NCI-H510A treated with DMSO at 0.1 percent for 48 hours (cell line): ENCODE results near the gene LHX4.
"Not testable (repeated sequence)": the region's sequence is repeated elsewhere in the genome, so short reads cannot be mapped to it uniquely, and the experiment has no call there.

ENCODE experiments used
- DNase-seq: peaks from one replicate; lab custom pipeline; 2025; lab: John Stamatoyannopoulos, UW

Gene LHX4

GRCh38 chr1:180197231-180197630, 32.8 kb upstream of the LHX4 start:
- no peak for DNase-seq

- DNase-seq = no peak
Measured at GRCh38 chr1:180198196-180198595, 31.9 kb upstream of the LHX4 start.

DNA sequence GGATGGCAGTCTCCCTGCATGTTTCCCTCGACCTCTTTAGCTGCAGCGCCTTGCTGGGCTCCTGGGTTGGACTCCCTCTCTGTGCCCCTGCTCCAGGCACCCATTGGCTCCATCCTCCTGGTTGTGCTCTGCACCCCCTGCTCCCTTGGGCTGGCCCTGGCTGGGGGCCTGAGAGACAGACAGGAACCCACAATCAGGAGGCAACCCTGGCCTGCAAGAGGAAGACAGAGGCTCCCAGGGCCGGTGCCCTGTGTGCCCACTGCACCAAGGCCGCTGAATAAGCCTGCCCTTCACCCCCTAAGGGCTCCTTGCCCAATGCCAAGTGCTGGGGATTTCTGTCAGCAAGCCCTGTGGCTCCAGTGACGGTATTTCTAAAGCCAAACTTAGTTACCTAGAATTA, 31.5 kb upstream of the LHX4 start:
- DNase-seq = no peak

GRCh38 chr1:180199018-180199417, 31.0 kb upstream of the LHX4 start:
- DNase-seq = no peak

DNA sequence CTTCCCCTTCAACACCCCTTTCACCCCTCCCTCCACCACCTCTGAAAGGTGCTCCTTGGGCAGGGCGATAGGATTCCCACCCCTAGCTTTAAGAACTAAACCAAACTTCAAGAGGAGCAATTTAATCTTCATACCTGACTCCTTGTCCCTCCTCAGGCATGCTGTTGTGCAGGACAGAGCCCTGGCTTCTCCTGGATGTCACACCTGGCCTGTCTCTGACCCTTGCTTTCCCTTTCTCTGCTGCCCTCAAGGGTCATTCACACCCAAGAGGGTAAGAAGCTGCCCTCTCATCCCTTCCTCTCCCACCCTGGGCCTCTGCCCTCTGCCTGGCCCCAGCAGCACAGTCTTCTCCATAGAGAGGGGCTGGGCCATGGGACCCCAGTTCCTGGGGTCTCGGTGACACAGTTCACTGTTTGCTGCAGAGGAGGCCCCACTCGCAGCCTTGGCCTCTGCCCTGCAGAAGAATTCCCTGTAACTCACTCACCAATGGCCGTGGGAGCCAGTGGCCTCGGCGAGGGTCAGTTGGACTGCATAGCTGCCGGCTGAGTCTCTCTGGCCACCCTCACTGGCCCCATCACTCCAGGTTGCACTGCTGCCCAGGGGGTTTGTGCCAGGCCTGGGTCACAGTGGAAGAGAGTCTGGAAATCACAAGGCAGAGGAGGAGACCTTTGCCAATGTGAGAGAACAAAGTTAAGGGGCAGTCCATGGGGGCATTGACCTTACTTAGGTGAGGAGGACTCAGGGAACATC, 28.4 kb upstream of the LHX4 start:
- DNase-seq = no peak

GRCh38 chr1:180202588-180202987, 27.5 kb upstream of the LHX4 start:
- DNase-seq = not testable (repeated sequence)

DNA sequence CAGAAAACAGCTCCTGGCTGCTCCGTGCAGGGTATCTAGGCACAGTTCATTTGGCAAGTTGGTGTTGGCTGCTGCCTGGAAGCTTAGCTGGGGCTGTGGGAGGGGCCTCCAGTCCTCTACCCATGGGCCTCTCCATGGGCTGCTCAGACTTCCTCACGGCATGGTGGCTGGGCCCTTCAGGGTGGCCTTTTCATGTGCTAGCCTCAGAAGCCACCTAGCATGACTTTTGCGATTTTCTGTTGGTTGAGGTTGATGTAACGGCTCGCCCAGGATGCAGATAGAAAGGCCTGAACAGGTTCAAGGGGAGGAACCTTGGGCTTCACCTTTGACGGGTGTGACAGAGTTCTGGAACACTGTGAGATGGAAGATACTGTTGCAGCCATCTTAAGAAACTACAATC, 25.8 kb upstream of the LHX4 start:
- no peak for DNase-seq

DNA sequence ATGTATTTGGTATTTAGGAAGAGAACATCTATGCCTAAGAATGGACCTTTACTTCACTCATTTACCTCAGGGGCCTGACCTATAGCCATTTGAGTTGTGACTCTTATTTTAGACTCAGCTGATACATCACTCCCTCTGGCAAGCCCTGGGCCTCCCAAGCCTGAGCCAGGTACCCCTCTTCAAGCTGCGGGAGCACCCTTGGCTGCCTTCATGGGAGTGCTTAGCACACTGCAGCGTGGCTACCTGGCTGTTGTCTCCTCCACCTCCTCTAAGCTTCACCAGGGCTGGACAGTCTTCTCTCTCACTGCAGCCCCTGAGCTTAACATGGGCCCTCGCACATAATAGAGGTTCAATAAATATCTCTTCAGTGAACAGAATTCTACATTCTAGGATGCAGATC, 23.5 kb upstream of the LHX4 start:
- DNase-seq = no peak

DNA sequence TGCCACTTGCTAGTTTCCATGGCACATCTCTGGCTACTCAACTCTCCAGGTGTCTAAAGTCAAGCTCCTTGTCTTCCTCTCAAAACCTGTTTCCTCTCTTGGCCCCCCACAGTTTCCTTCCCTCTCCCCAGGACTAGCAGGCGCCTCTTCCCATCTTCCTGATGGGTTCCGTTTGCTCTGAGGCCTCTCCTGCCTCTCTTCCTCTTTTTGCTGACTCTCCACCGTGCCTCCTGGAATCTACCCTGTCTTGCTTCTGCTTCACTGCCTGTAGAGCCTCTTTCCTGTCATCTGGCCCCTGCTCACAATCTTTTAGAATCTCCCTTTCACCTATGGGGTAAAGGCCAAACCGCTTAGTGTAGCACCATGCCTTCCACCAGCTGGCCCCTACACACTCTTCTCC, 21.8 kb upstream of the LHX4 start:
- no peak for DNase-seq

DNA sequence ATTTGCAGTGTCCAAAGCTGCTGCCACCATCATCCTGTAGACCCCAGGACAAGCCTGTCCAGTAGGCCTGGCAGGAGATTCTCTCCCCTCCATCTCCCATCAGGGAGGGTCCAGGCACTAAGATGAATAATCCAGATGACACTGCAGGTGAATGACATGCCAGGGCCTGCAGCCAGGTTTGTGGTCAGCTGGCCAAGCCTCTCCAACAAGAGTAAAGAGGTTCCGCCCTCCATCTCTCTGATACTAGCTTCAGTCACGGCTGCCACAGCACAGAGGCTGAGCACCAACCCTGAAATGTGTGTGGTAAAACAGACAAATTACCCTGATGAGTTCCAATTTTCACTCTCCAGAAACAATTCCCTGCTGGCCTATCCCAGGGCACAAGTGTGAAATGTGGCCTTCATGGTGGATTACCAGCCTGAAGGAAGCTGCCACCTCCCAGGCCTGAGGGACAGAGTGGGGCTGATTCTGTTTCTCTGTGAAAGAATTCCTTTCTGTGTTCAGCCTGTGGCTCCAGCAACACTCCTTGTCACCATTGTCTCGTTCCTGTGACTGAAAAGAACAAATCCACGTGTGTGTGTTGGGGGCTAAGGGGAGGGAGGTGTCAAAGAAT, 19.9 kb upstream of the LHX4 start:
- no peak for DNase-seq

- DNase-seq = no peak
Measured at GRCh38 chr1:180211156-180211859, 18.8 kb upstream of the LHX4 start.

DNA sequence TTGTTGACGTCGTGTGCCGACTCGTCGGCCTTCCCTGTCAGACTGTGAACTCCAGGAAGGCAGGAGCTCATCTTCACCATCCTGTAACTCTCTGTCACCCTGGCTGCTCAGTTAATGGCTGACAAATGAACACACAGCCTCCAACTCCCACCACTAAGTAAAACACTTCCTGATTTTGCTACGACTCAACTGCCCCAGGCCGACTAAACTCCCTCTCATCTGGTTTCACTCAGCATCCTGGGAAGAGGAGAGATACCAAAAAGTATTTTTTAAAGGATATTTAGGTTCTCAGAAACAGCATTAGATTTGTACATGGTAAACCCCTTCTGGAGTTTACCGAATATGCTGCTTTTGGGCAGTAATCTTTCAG, 18.2 kb upstream of the LHX4 start:
- DNase-seq = no peak

DNA sequence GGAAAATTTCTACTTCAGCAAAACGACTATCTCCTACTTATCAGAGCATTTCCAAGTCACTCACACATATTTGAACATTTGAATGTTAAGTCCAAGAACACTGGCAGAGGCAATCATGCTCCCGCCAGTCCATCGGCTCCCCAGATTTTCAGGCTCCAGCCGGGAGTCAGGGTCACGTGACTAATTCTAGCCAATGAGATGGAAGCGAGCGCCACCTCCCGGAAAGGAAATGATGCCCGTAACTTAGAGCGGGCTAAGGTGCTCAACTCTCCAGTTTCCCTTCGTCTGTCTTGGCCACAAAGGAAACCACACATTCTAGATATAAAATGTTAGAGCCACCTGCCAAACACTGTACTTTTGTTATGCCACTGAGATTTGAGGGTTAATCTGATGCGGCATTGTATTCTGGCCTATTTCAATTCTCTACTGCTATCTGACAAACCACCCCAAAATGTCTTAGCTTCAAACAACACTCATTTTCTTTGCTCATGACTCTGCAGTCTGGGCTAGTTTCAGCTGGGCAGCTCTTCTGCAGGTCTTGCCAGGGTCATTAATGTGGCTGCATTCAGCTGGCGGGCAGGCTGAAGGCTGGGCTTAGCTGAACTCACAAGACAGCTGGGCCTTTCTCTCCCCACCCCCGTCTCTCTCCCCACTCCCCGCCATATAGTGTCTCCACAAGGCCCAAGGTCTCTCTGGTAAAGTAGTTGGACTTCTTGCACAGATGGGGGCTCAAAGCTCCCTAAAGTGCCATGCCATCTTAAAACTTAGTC, 16.5 kb upstream of the LHX4 start:
- DNase-seq = no peak

- DNase-seq = no peak
Measured at GRCh38 chr1:180215856-180216625, 14.0 kb upstream of the LHX4 start.

GRCh38 chr1:180217006-180217405, 13.1 kb upstream of the LHX4 start:
- no peak for DNase-seq

- DNase-seq = no peak
Measured at GRCh38 chr1:180218806-180219765, 11.0 kb upstream of the LHX4 start.

- no peak for DNase-seq
Measured at GRCh38 chr1:180219776-180220175, 10.3 kb upstream of the LHX4 start.

DNA sequence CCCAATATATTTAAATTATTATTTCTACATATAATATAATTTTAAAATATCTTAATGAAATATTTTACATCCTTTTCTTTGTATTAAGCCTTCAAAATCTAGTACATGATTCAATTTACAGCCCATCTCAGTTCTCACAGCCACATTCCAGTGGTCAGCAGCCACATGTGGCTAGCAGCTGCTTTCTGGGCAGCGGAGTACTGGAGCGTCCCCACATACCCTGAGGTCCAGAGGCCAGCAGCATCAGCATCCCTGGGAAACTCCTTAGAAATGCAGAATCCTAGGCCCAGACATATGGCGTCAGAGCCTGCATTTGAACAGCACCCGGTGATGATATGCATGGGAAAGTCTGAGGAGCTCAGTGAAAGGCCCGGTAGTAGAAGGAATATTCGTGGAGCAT, 8.6 kb upstream of the LHX4 start:
- DNase-seq = no peak

GRCh38 chr1:180224902-180225301, 5.2 kb upstream of the LHX4 start:
- no peak for DNase-seq

DNA sequence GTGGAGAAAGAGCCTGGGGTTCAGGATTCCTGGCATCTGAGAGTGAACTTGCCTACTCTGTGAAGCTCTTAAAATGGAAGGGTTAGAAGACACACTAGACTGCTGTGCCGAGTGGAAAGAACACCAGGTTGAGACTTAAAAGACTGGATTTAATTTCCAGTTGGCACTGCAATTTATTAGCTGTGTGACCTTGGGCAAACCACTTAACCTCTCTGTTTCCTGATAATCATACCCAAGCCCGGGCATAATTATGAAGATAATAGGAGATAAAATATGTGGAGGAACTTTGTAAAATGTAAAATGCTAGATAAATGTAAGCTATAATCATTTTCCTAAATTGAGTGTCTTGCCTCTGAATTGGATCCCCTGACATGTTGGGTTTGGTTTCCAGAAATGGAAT, 4.7 kb upstream of the LHX4 start:
- DNase-seq = no peak
